ENCODE data around the gene HEATR9.

HEATR9 gene

GRCh38 chr17:35807371-35808144, 61.1 kb downstream of the HEATR9 start:
- no peak for DNase-seq

Data from NCI-H69 (cell line).